Measurements from ENCODE around the gene TTC34. TPM values are rescaled to one million over a fixed set of nuclear protein-coding genes. Genes with fewer than 3 reads are reported as not detected.
A peak's percentile ranks its signal among the peaks of the same experiment; 100 is the strongest.

TTC34 gene
- total RNA-seq, 2 experiments from 2014 or later = 1.6 to 1.9 TPM

- ChIA-PET POLR2A (no interaction called here), CTCF (no interaction called here)
- Mint-ChIP-seq H3K27me3 (no peaks in the 10 kb centered on the region), H3K27ac (no peak overlapping the region), H3K9me3 (no peaks in the 10 kb centered on the region), H3K4me1 (peaks cover 6% of the 10 kb centered on the region), H3K4me3 (no peak overlapping the region), H3K36me3 (ENCODE audit: low read depth) (no peaks in the 10 kb centered on the region)
- no peak for DNase-seq
Measured at GRCh38 chr1:2591581-2592261, 209.8 kb downstream of the TTC34 start.

- no peaks in the 10 kb centered on the region for H3K36me3 Mint-ChIP-seq (ENCODE audit: low read depth)
- DNase-seq = no peak
- CTCF ChIA-PET = no interaction called here
- peaks cover 6% of the 10 kb centered on the region for H3K4me1 Mint-ChIP-seq
- no peak overlapping the region for H3K4me3 Mint-ChIP-seq
- POLR2A ChIA-PET = no interaction called here
- H3K9me3 Mint-ChIP-seq = no peaks in the 10 kb centered on the region
- peak overlapping the region; percentile 11 for H3K27ac Mint-ChIP-seq
- no peaks in the 10 kb centered on the region for H3K27me3 Mint-ChIP-seq
Measured at GRCh38 chr1:2591233-2591580, 210.3 kb downstream of the TTC34 start.

GRCh38 chr1:2590233-2591141, 211.0 kb downstream of the TTC34 start:
- Mint-ChIP-seq H3K4me1 (peaks cover 6% of the 10 kb centered on the region), H3K27me3 (no peaks in the 10 kb centered on the region), H3K36me3 (ENCODE audit: low read depth) (no peaks in the 10 kb centered on the region), H3K9me3 (no peaks in the 10 kb centered on the region), H3K4me3 (no peak overlapping the region), H3K27ac (peak overlapping the region; percentile 11)
- ChIA-PET POLR2A (no interaction called here), CTCF (no interaction called here)
- no peak for DNase-seq

GRCh38 chr1:2589431-2590232, 211.9 kb downstream of the TTC34 start:
- POLR2A ChIA-PET = no interaction called here
- H3K36me3 Mint-ChIP-seq (ENCODE audit: low read depth) = peaks cover 2% of the 10 kb centered on the region
- no peaks in the 10 kb centered on the region for H3K27me3 Mint-ChIP-seq
- no peak overlapping the region for H3K4me3 Mint-ChIP-seq
- CTCF ChIA-PET = no interaction called here
- H3K9me3 Mint-ChIP-seq = no peaks in the 10 kb centered on the region
- H3K27ac Mint-ChIP-seq = no peak overlapping the region
- no peak for DNase-seq
- H3K4me1 Mint-ChIP-seq = peaks cover 11% of the 10 kb centered on the region

- ChIA-PET CTCF (interaction anchor here (2.3 kb wide), 1 partner anchor 11 kb away, joined by 6 read pairs; no protein-coding TSS in a partner anchor), POLR2A (no interaction called here)
- Mint-ChIP-seq H3K4me3 (peak overlapping the region; percentile 91), H3K4me1 (peaks cover 19% of the 10 kb centered on the region), H3K36me3 (ENCODE audit: low read depth) (peaks cover 3% of the 10 kb centered on the region), H3K27me3 (no peaks in the 10 kb centered on the region), H3K27ac (no peak overlapping the region), H3K9me3 (no peaks in the 10 kb centered on the region)
- no peak for DNase-seq
Measured at GRCh38 chr1:2588661-2589430, 212.6 kb downstream of the TTC34 start.

GRCh38 chr1:2587860-2588571, 213.5 kb downstream of the TTC34 start:
- peak overlapping the region; percentile 31 for H3K27ac Mint-ChIP-seq
- DNase-seq = no peak
- no peaks in the 10 kb centered on the region for H3K27me3 Mint-ChIP-seq
- POLR2A ChIA-PET = no interaction called here
- no peaks in the 10 kb centered on the region for H3K9me3 Mint-ChIP-seq
- H3K36me3 Mint-ChIP-seq (ENCODE audit: low read depth) = peaks cover 3% of the 10 kb centered on the region
- H3K4me3 Mint-ChIP-seq = peak overlapping the region; percentile 91
- peaks cover 26% of the 10 kb centered on the region for H3K4me1 Mint-ChIP-seq
- CTCF ChIA-PET = interaction anchor here (2.3 to 5.3 kb wide), 2 partner anchors 10 to 41 kb away, joined by 6 to 36 read pairs; no protein-coding TSS in a partner anchor

- Mint-ChIP-seq H3K4me1 (peaks cover 25% of the 10 kb centered on the region), H3K36me3 (ENCODE audit: low read depth) (peaks cover 3% of the 10 kb centered on the region), H3K9me3 (no peaks in the 10 kb centered on the region), H3K27ac (peak overlapping the region; percentile 41), H3K27me3 (no peaks in the 10 kb centered on the region), H3K4me3 (peak overlapping the region; percentile 91)
- POLR2A ChIA-PET = interaction anchor here (0.6 to 2.3 kb wide), 2 partner anchors 31 to 39 kb away, joined by 3 to 8 read pairs; partner anchors contain the start of gene TNFRSF14
- CTCF ChIA-PET = interaction anchor here (0.6 to 5.3 kb wide), 3 partner anchors 9 to 40 kb away, joined by 3 to 36 read pairs (median 6); partner anchors contain the start of gene TNFRSF14
- no peak for DNase-seq
Measured at GRCh38 chr1:2587071-2587859, 214.2 kb downstream of the TTC34 start.

- CTCF ChIA-PET = interaction anchor here (0.6 to 5.3 kb wide), 11 partner anchors 8 to 383 kb away, joined by 3 to 36 read pairs (median 4); partner anchors contain the start of genes PANK4 and TNFRSF14
- H3K4me3 Mint-ChIP-seq = peak within 1 kb of the TSS; percentile 91
- POLR2A ChIA-PET = interaction anchor here (0.6 to 2.3 kb wide), 4 partner anchors 30 to 170 kb away, joined by 3 to 8 read pairs (median 4); partner anchors contain the start of gene TNFRSF14
- H3K4me1 Mint-ChIP-seq = peaks cover 28% of the 10 kb centered on the region
- H3K36me3 Mint-ChIP-seq (ENCODE audit: low read depth) = peaks cover 3% of the 10 kb centered on the region
- no peaks in the 10 kb centered on the region for H3K9me3 Mint-ChIP-seq
- no peaks in the 10 kb centered on the region for H3K27me3 Mint-ChIP-seq
- peak within 1 kb of the TSS; percentile 97 for H3K27ac Mint-ChIP-seq
- DNase-seq = peak; percentile 98
Measured at GRCh38 chr1:2586154-2587070, 215.1 kb downstream of the TTC34 start, which contains the start of gene PRXL2B. Gene PRXL2B, plus strand, starts transcription at chr1:2586777. Its CDS starts 109 bp downstream, at chr1:2586886.
